Gastrocnemius medialis (tissue), 4 donors: ENCODE data around the gene ITGB1. TPM values are rescaled to one million over a fixed set of nuclear protein-coding genes. Genes with fewer than 3 reads are reported as not detected.
"Not testable (repeated sequence)": the region's sequence is repeated elsewhere in the genome, so short reads cannot be mapped to it uniquely, and the experiment has no call there.

ENCODE experiments used
- ATAC-seq, 2 donors: fragments of 150-250 bp; one replicate each; pipeline ENCODE4 v1.9.1; 2016
- DNase-seq, 2 donors: peaks; one replicate each; pipeline ENCODE4 v3.0.0-alpha.2; 2019
- H3K27ac ChIP-seq, 4 donors: fragments of 200-600 bp; sonication (generic); 1 replicate in 1 of 4; 2 replicates in 3 of 4; pipeline ENCODE4 v1.5.1; 2016 to 2018; ENCODE audit warnings: mild to moderate bottlenecking in 2 of 4, moderate library complexity in 1 of 4
- H3K27me3 ChIP-seq, 3 donors: fragments of 200-600 bp; sonication (generic) in 2 of 3; 1 replicate in 1 of 3; 2 replicates in 2 of 3; pipeline versions ENCODE4 v1.5.1 to v1.6.0; 2016 to 2019; ENCODE audit warnings: mild to moderate bottlenecking in 1 of 3, moderate library complexity in 1 of 3
- H3K36me3 ChIP-seq, 2 donors: fragments of 200-600 bp; sonication (generic) in 1 of 2; one replicate each; pipeline ENCODE4 v1.5.1; 2017 to 2018
- H3K4me1 ChIP-seq, 2 donors: fragments of 200-600 bp; sonication (generic) in 1 of 2; one replicate each; pipeline ENCODE4 v1.5.1; 2016 to 2017; ENCODE audit warnings: mild to moderate bottlenecking in 2 of 2
- H3K4me3 ChIP-seq, 4 donors: fragments of 200-600 bp; sonication (generic) in 3 of 4; 1 replicate in 1 of 4; 2 replicates in 3 of 4; pipeline ENCODE4 v1.5.1; 2016 to 2019; ENCODE audit warnings: mild to moderate bottlenecking in 2 of 4
- H3K9me3 ChIP-seq, 3 donors: fragments of 200-600 bp; sonication (generic) in 2 of 3; 1 replicate in 1 of 3; 2 replicates in 2 of 3; pipeline ENCODE4 v1.5.1; 2016 to 2019
- CTCF ChIP-seq, 5 experiments: fragments of 450-650 bp in 3 of 5; fragments of 200-600 bp in 2 of 5; sonication (generic) in 2 of 5; IDR thresholded peaks in 4 of 5; conservative IDR thresholded peaks in 1 of 5; 1 replicate in 4 of 5; 2 replicates in 1 of 5; pipeline ENCODE4 v1.5.1; 2016 to 2019; ENCODE audit warnings: antibody characterized with exemption in 5 of 5, mild to moderate bottlenecking in 3 of 5, moderate library complexity in 3 of 5
- POLR2A ChIP-seq, 2 donors: fragments of 450-650 bp; IDR thresholded peaks; one replicate each; pipeline ENCODE4 v1.6.1; 2017; ENCODE audit warnings: antibody characterized with exemption in 2 of 2, mild to moderate bottlenecking in 2 of 2, moderate library complexity in 2 of 2
- in situ Hi-C, 4 donors: fragments of 200-750 bp; cut with MboI; loops; one replicate each; pipeline versions ENCODE4 v1.15.0 to v1.8.0; 2017; ENCODE audit warnings: low sequenced_read_pairs in 4 of 4
- intact Hi-C: fragments of 100-400 bp; cut with DNase I; formaldehyde crosslinking; loops from one replicate; pipeline ENCODE4 v1.15.1; 2023; ENCODE audit warnings: low total_unique reads
- total RNA-seq, 4 donors: library from RNA; depleted of rRNA; stranded (reverse); fragments of >200 nt; gene quantifications; one replicate each; pipeline versions ENCODE4 v1.1.0 to v1.2.3, GENCODE V29; 2016

The ITGB1 gene
- total RNA-seq, 4 donors from 2014 or later = 242 to 379 (median 368) TPM

DNA sequence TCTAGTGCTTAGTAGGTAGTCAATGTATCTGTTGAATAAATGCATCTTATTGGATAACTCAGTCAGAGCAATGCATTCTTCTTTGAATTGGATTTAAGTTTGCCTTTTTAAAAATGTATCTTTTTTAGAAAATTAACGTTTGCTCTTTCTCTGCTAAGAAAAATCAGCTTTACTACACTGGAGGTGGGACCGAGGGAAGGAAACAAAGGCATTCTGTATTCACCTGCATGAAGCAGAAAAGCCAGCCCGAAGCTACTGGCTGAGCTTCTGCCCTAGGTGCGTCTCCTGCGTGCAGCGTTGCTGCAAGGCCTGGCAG is 22.2 kb upstream of the ITGB1 start:
- Histone ChIP-seq H3K9me3 (no peaks in the 10 kb centered on the region), H3K4me1 (peaks cover 4 to 5% of the 10 kb centered on the region in 2 donors), H3K4me3 (peak overlapping the region; percentile 59 to 66 (median 63)), H3K27me3 (no peaks in the 10 kb centered on the region), H3K27ac (peak overlapping the region; percentile 84 to 91 (median 88)), H3K36me3 (no peaks in the 10 kb centered on the region)
- in situ Hi-C loops = no loop called here
- ATAC-seq (no peak), DNase-seq (no peak)
- TF ChIP-seq CTCF (IDR thresholded peaks at IDR 0.05 in 4 of 5, conservative IDR thresholded peaks at IDR 0.05 in 1 of 5) = no peak
- no peak for TF ChIP-seq POLR2A (IDR thresholded peaks at IDR 0.05)
- intact Hi-C loops = loop anchor here (1.0 kb wide), 1 partner anchor 22 kb away; the partner anchor contains the start of gene ITGB1

DNA sequence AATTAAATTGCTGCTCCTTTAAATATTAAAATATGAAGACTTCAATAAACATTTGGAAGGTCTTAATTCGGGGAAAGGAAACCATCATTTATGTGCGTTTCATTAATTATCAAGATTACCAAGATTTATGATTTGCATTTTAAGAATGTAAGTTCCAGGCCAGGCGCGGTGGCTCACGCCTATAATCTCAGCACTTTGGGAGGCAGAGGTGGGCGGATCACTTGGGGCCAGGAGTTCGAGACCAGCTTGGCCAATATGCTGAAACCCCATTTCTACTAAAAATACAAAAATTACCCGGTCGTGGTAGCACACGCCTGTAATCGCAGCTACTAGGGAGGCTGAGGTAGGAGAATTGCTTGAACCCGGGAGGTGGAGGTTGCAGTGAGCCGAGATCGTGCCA is 21.7 kb upstream of the ITGB1 start:
- intact Hi-C loops = loop anchor here (1.0 kb wide), 1 partner anchor 21 kb away; the partner anchor contains the start of gene ITGB1
- H3K4me1 ChIP-seq, in situ Hi-C loops, ATAC-seq, H3K36me3 ChIP-seq, H3K27me3 ChIP-seq, H3K9me3 ChIP-seq, DNase-seq: not testable (repeated sequence)
- peak overlapping the region in 2 of 4 donors; percentile 87 to 91 for H3K27ac ChIP-seq
- peak overlapping the region in 1 of 4 donors; percentile 64 for H3K4me3 ChIP-seq

- Histone ChIP-seq H3K27me3 (no peaks in the 10 kb centered on the region), H3K4me1 (peaks cover 4 to 5% of the 10 kb centered on the region in 2 donors), H3K36me3 (no peaks in the 10 kb centered on the region), H3K9me3 (no peaks in the 10 kb centered on the region), H3K4me3 (no peak overlapping the region), H3K27ac (no peak overlapping the region)
- TF ChIP-seq POLR2A (IDR thresholded peaks at IDR 0.05) (no peak), CTCF (IDR thresholded peaks at IDR 0.05 in 4 of 5, conservative IDR thresholded peaks at IDR 0.05 in 1 of 5) (no peak)
- DNase-seq = no peak
- in situ Hi-C loops (no loop called here), intact Hi-C loops (no loop called here)
- no peak for ATAC-seq
Observed at GRCh38 chr10:32979041-32979440, 21.0 kb upstream of the ITGB1 start.

- ATAC-seq, H3K4me1 ChIP-seq, in situ Hi-C loops, H3K4me3 ChIP-seq, intact Hi-C loops, H3K27ac ChIP-seq, H3K9me3 ChIP-seq, H3K36me3 ChIP-seq, H3K27me3 ChIP-seq, DNase-seq: not testable (repeated sequence)
Observed at GRCh38 chr10:32977846-32978809, 20.1 kb upstream of the ITGB1 start.

GRCh38 chr10:32976338-32976737 is 18.3 kb upstream of the ITGB1 start:
- no peak for TF ChIP-seq POLR2A (IDR thresholded peaks at IDR 0.05)
- TF ChIP-seq CTCF (IDR thresholded peaks at IDR 0.05 in 4 of 5, conservative IDR thresholded peaks at IDR 0.05 in 1 of 5) = no peak
- Histone ChIP-seq H3K36me3 (no peaks in the 10 kb centered on the region), H3K9me3 (no peaks in the 10 kb centered on the region), H3K4me3 (no peak overlapping the region), H3K27ac (no peak overlapping the region), H3K27me3 (no peaks in the 10 kb centered on the region), H3K4me1 (peaks cover 4 to 5% of the 10 kb centered on the region in 2 donors)
- in situ Hi-C loops (no loop called here), intact Hi-C loops (no loop called here)
- no peak for DNase-seq
- no peak for ATAC-seq
